ENCODE results near the gene DCP1A. TPM values are rescaled to one million over a fixed set of nuclear protein-coding genes. Genes with fewer than 3 reads are reported as not detected.
A peak's percentile ranks its signal among the peaks of the same experiment; 100 is the strongest.

The DCP1A gene
- total RNA-seq, 1 donor from 2014 or later, result 33.8 TPM

DNA sequence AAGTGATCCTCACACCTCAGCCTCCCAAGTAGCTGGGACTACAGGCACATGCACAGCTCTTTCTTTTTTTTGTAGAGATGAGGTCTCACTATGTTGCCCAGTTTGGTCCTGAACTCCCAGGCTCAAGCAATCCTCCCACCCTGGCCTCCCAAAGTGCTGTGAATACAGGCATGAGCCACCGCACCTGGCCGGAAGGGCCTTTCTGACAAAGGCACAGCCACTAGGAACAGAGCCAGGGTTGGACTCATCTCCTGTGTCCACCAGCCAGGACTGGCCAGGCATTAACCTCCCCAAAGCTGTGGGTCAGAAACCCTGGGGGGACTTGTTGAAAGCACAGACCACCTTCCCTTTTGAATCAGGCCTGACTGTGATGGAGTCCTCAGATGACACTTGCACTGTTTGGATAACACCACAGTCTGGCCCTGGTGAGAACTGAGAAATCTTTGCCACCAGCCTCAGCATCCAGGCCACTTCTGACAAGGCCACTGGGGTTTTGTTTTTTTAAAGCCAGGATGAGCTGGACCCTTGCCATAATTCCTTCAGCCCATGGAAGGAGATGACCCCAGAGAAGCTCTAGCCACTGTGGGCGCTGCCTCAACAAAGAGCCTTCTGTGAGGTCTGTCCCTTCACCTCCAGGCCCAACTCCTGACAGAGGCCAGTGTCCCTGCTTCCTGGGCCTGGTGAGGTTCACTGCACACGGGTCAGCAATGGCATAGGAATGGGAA, 96.3 kb downstream of the DCP1A start:
- Mint-ChIP-seq H3K4me1 (ENCODE audit: unreplicated experiment) (peaks cover 59% of the 10 kb centered on the region), H3K27ac (ENCODE audit: unreplicated experiment) (peak overlapping the region; percentile 99), H3K36me3 (ENCODE audit: low read depth, unreplicated experiment) (peaks cover 6% of the 10 kb centered on the region), H3K4me3 (ENCODE audit: unreplicated experiment) (no peak overlapping the region), H3K9me3 (ENCODE audit: unreplicated experiment) (no peaks in the 10 kb centered on the region), H3K27me3 (ENCODE audit: unreplicated experiment) (peaks cover 5% of the 10 kb centered on the region)
- no peak for DNase-seq (ENCODE audit: low spot score)
- TF ChIP-seq, protein P1, sequence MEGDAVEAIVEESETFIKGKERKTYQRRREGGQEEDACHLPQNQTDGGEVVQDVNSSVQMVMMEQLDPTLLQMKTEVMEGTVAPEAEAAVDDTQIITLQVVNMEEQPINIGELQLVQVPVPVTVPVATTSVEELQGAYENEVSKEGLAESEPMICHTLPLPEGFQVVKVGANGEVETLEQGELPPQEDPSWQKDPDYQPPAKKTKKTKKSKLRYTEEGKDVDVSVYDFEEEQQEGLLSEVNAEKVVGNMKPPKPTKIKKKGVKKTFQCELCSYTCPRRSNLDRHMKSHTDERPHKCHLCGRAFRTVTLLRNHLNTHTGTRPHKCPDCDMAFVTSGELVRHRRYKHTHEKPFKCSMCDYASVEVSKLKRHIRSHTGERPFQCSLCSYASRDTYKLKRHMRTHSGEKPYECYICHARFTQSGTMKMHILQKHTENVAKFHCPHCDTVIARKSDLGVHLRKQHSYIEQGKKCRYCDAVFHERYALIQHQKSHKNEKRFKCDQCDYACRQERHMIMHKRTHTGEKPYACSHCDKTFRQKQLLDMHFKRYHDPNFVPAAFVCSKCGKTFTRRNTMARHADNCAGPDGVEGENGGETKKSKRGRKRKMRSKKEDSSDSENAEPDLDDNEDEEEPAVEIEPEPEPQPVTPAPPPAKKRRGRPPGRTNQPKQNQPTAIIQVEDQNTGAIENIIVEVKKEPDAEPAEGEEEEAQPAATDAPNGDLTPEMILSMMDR (IDR thresholded peaks at IDR 0.05; ENCODE audit: unreplicated experiment), result no peak

DNA sequence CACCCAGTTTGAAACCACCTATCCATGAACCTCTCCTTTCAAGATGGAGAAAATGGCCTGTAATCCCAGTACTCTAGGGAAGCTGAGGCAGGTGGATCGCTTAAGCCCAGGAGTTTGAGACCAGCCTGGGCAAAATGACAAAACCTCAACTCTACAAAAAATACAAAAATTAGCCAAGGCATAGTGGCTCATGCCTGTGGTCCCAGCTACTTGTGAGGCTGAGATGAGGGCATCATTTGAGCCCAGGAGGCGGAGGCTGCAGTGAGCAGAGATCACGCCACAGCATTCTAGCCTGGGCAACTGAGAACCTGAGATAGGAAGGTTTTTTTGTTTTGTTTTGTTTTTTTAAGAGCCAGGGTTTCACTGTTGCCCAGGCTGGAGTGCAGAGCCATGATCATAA, 96.9 kb downstream of the DCP1A start:
- Mint-ChIP-seq H3K36me3 (ENCODE audit: low read depth, unreplicated experiment) (peaks cover 6% of the 10 kb centered on the region), H3K27ac (ENCODE audit: unreplicated experiment) (no peak overlapping the region), H3K9me3 (ENCODE audit: unreplicated experiment) (no peaks in the 10 kb centered on the region), H3K27me3 (ENCODE audit: unreplicated experiment) (peaks cover 5% of the 10 kb centered on the region), H3K4me1 (ENCODE audit: unreplicated experiment) (peaks cover 61% of the 10 kb centered on the region), H3K4me3 (ENCODE audit: unreplicated experiment) (no peak overlapping the region)
- DNase-seq (ENCODE audit: low spot score), result no peak
- TF ChIP-seq, protein P1 (IDR thresholded peaks at IDR 0.05; ENCODE audit: unreplicated experiment), result no peak

DNA sequence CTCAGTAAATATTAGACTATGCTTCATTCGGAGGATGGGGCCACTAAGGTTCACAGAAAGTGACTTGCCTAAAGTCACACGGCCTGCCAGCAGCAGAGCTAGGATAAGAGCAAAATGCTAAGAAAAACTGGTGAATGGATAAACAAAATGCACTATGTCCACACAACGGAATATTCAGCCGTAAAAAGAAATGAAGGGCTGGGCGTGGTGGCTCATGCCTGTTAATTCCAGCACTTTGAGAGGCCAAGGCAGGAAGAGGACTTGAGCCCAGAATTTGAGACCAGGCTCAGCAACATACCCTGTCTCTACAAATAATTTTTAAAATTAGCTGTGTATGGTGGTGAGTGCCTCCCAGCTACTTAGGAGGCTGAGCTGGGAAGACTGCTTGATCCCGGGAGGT, 99.2 kb downstream of the DCP1A start:
- H3K27me3 Mint-ChIP-seq (ENCODE audit: unreplicated experiment), result peaks cover 6% of the 10 kb centered on the region
- no peak overlapping the region for H3K4me3 Mint-ChIP-seq (ENCODE audit: unreplicated experiment)
- peaks cover 6% of the 10 kb centered on the region for H3K36me3 Mint-ChIP-seq (ENCODE audit: low read depth, unreplicated experiment)
- TF ChIP-seq, protein P1 (IDR thresholded peaks at IDR 0.05; ENCODE audit: unreplicated experiment), result no peak
- no peak for DNase-seq (ENCODE audit: low spot score)
- H3K9me3 Mint-ChIP-seq (ENCODE audit: unreplicated experiment), result no peaks in the 10 kb centered on the region
- peaks cover 62% of the 10 kb centered on the region for H3K4me1 Mint-ChIP-seq (ENCODE audit: unreplicated experiment)
- peak overlapping the region; percentile 22 for H3K27ac Mint-ChIP-seq (ENCODE audit: unreplicated experiment)

DNA sequence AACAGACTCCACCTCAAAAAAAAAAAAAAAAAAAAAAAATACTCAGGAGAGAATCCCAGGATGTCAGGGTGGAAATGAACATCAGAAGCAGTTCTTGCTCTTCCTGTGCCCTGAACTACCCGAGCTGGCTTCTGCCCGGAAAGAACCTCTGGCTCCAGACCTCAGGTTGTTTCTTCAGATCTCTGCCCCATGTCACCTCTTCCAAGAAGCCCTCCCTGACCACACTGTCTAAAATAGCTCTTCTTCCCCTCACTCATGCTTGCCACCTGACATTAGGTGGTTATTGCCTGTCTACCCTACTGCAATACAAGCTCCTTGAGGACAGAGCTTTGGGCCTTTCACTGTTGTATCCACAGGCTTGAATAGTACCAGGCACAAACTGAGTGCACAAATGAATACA, 99.7 kb downstream of the DCP1A start:
- TF ChIP-seq, protein P1 (IDR thresholded peaks at IDR 0.05; ENCODE audit: unreplicated experiment), result no peak
- Mint-ChIP-seq H3K4me1 (ENCODE audit: unreplicated experiment) (peaks cover 60% of the 10 kb centered on the region), H3K9me3 (ENCODE audit: unreplicated experiment) (no peaks in the 10 kb centered on the region), H3K4me3 (ENCODE audit: unreplicated experiment) (no peak overlapping the region), H3K36me3 (ENCODE audit: low read depth, unreplicated experiment) (peaks cover 6% of the 10 kb centered on the region), H3K27ac (ENCODE audit: unreplicated experiment) (peak overlapping the region; percentile 74), H3K27me3 (ENCODE audit: unreplicated experiment) (peaks cover 6% of the 10 kb centered on the region)
- no peak for DNase-seq (ENCODE audit: low spot score)

DNA sequence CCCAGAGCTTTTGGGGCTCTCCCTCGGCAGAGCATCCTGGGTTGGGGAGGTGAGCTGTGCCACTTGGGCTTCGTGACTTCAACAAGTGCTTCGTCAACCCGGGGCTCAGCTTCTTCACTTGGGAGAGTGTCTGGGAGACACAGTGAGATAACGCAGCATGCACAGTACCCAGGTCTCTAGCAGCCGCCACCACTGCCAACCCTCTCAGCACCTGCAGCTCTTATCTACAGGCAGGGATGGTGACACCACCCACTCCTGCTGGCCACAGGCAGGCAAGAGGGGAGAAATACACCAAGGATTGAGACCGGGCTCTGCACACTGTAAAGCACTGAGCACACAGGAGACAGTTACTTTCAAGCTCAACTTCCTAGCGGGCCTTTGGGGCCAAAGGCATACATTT, 103.1 kb downstream of the DCP1A start:
- Mint-ChIP-seq H3K27me3 (ENCODE audit: unreplicated experiment) (peaks cover 2% of the 10 kb centered on the region), H3K4me1 (ENCODE audit: unreplicated experiment) (peaks cover 44% of the 10 kb centered on the region), H3K27ac (ENCODE audit: unreplicated experiment) (no peak overlapping the region), H3K36me3 (ENCODE audit: low read depth, unreplicated experiment) (peaks cover 11% of the 10 kb centered on the region), H3K4me3 (ENCODE audit: unreplicated experiment) (no peak overlapping the region), H3K9me3 (ENCODE audit: unreplicated experiment) (no peaks in the 10 kb centered on the region)
- no peak for DNase-seq (ENCODE audit: low spot score)
- TF ChIP-seq, protein P1 (IDR thresholded peaks at IDR 0.05; ENCODE audit: unreplicated experiment), result no peak

Measured in endothelial cell (in vitro differentiated cells).